RWPE2 (cell line): Measurements from ENCODE around the gene KRT8.
"Not testable (repeated sequence)": the region's sequence is repeated elsewhere in the genome, so short reads cannot be mapped to it uniquely, and the experiment has no call there.

Source experiments
- ATAC-seq: fragments of 200-7000 bp; cut with Tn5 transposase; 3 replicates; pipeline ENCODE4 v1.9.1; 2021; ENCODE audit warnings: low read depth
- DNase-seq: peaks from one replicate; pipeline ENCODE4 v3.0.0-alpha.2; 2020; ENCODE audit warnings: low spot score
- H3K27ac ChIP-seq: fragments of 450-650 bp; 2 replicates; pipeline ENCODE4 v1.5.1; 2017; ENCODE audit warnings: mild to moderate bottlenecking; ENCODE audit not compliant: poor library complexity, severe bottlenecking
- H3K27me3 ChIP-seq: fragments of 250-450 bp; sonication (Bioruptor Pico); 2 replicates; pipeline ENCODE4 v1.5.1; 2021; ENCODE audit warnings: mild to moderate bottlenecking, moderate library complexity; ENCODE audit not compliant: insufficient read depth, poor library complexity, severe bottlenecking
- H3K36me3 ChIP-seq: fragments of 250-450 bp; sonication (Bioruptor Pico); 2 replicates; pipeline ENCODE4 v1.5.1; 2020; ENCODE audit warnings: low read depth, mild to moderate bottlenecking, moderate library complexity
- H3K4me1 ChIP-seq: fragments of 250-450 bp; sonication (Bioruptor Pico); 2 replicates; pipeline ENCODE4 v1.5.1; 2021; ENCODE audit warnings: mild to moderate bottlenecking, moderate library complexity; ENCODE audit not compliant: insufficient read depth, poor library complexity, severe bottlenecking
- H3K4me3 ChIP-seq: fragments of 250-450 bp; sonication (Bioruptor Pico); 2 replicates; pipeline ENCODE4 v1.5.1; 2021; ENCODE audit warnings: mild to moderate bottlenecking, moderate library complexity; ENCODE audit not compliant: severe bottlenecking
- H3K9me3 ChIP-seq: fragments of 250-450 bp; sonication (Bioruptor Pico); 2 replicates; pipeline ENCODE4 v1.5.1; 2021; ENCODE audit warnings: mild to moderate bottlenecking, moderate library complexity; ENCODE audit not compliant: severe bottlenecking
- CTCF ChIP-seq: fragments of 450-650 bp; IDR thresholded peaks from one replicate; pipeline ENCODE4 v1.5.1; 2017; ENCODE audit warnings: mild to moderate bottlenecking, moderate library complexity; ENCODE audit not compliant: poor library complexity, severe bottlenecking

The KRT8 gene

GRCh38 chr12:52904509-52905300, at the start of gene KRT8:
Gene KRT8, minus strand, starts transcription at chr12:52905076. Its CDS starts 95 bp downstream, at chr12:52904981.
- Histone ChIP-seq H3K4me3 (peak within 1 kb of the TSS; percentile 64), H3K4me1 (peaks cover 39% of the 10 kb centered on the region), H3K27ac (peak within 1 kb of the TSS; percentile 98), H3K36me3 (peaks cover 38% of the 10 kb centered on the region)
- H3K27me3 ChIP-seq, H3K9me3 ChIP-seq: not testable (repeated sequence)
- DNase-seq, result peak; percentile 93
- ATAC-seq, result peak; percentile 68
- peak; percentile 96 for TF ChIP-seq CTCF

- ATAC-seq (no peak), DNase-seq (no peak)
- Histone ChIP-seq H3K9me3 (no peaks in the 10 kb centered on the region), H3K4me3 (no peak overlapping the region), H3K4me1 (peaks cover 15% of the 10 kb centered on the region), H3K27ac (peak overlapping the region; percentile 96), H3K36me3 (peaks cover 45% of the 10 kb centered on the region), H3K27me3 (no peaks in the 10 kb centered on the region)
- TF ChIP-seq CTCF, result no peak
Observed at GRCh38 chr12:52953181-52953841, 48.4 kb upstream of the KRT8 start.

GRCh38 chr12:52952076-52952801, 47.4 kb upstream of the KRT8 start:
- peak; percentile 34 for TF ChIP-seq CTCF
- no peak overlapping the region for H3K4me3 ChIP-seq
- no peak for ATAC-seq
- peaks cover 15% of the 10 kb centered on the region for H3K4me1 ChIP-seq
- no peaks in the 10 kb centered on the region for H3K27me3 ChIP-seq
- no peak for DNase-seq
- H3K36me3 ChIP-seq, result peaks cover 45% of the 10 kb centered on the region
- no peaks in the 10 kb centered on the region for H3K9me3 ChIP-seq
- H3K27ac ChIP-seq, result peak overlapping the region; percentile 96

GRCh38 chr12:52951640-52952039, 46.8 kb upstream of the KRT8 start:
- Histone ChIP-seq H3K27ac (peak overlapping the region; percentile 96), H3K4me1 (peaks cover 21% of the 10 kb centered on the region), H3K9me3 (no peaks in the 10 kb centered on the region), H3K27me3 (no peaks in the 10 kb centered on the region), H3K36me3 (peaks cover 45% of the 10 kb centered on the region), H3K4me3 (peak overlapping the region; percentile 83)
- DNase-seq, result no peak
- TF ChIP-seq CTCF, result no peak
- ATAC-seq, result no peak
